ENCODE results near the gene IPO13.

GRCh38 chr1:43949678-43950077 lies 2.9 kb downstream of the IPO13 start:
- no peak for TF ChIP-seq EZH2 (IDR thresholded peaks at IDR 0.05; ENCODE audit: borderline replicate concordance, low read length)
- no peak for TF ChIP-seq CTCF (conservative IDR thresholded peaks at IDR 0.05 in 1 of 2, IDR thresholded peaks at IDR 0.05 in 1 of 2; ENCODE audit: extremely low read depth in 1 of 2, insufficient read depth in 1 of 2, low read depth in 1 of 2, low read length in 2 of 2)
